GM19468 (cell line): ENCODE data around the gene LGALSL.

Source experiments
- ATAC-seq: cut with Tn5 transposase; IDR thresholded peaks from one replicate; pipeline ENCODE4 v1.9.1; 2021; ENCODE audit warnings: mild to moderate bottlenecking, moderate library complexity, moderate number of reproducible peaks; ENCODE audit not compliant: unreplicated experiment; ENCODE audit errors: extremely low read depth

Gene LGALSL

DNA sequence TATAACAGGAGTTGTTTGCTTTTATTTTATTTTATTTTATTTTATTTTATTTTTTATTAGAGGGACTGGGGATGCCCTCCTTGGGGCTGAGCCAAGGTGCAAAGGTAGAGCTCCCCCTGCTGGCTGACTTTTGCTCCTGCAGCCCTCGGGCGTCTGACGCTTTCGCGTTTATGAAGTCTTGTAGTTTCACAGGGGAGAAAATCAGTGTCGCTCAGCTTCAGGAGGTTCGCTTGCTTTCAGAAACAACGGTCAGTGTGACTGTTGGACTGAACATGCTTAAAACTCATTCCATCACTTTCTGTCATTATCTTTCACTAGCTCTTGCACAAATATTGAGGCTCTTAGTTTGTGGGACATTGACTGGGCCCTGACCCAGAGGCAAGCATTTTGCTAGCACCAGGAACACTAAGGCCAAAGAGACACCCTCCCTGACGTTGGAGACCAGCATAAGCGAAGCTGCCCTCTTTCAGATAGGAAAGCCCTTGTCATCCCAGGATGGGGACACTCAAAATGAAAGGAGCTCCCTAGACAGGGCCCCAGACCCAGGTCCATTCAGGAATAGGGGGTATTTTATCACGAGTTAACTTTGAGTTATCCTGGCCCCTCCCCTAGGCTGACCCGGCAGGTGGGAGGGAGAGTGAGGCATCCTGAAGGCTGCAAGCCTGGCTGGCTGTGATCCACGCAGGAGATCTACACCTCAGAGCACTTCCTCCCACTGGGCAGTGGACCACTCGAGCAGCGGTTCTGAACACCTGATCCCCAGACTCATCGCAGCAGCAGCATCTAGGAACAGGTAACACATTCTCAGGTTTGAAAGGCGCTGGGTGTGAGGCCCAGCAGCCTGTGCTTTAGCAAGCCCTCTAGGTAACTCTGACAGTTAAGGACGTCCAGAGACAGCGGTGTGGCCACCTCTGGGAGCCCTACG, 34.4 kb downstream of the LGALSL start:
- no peak for ATAC-seq

DNA sequence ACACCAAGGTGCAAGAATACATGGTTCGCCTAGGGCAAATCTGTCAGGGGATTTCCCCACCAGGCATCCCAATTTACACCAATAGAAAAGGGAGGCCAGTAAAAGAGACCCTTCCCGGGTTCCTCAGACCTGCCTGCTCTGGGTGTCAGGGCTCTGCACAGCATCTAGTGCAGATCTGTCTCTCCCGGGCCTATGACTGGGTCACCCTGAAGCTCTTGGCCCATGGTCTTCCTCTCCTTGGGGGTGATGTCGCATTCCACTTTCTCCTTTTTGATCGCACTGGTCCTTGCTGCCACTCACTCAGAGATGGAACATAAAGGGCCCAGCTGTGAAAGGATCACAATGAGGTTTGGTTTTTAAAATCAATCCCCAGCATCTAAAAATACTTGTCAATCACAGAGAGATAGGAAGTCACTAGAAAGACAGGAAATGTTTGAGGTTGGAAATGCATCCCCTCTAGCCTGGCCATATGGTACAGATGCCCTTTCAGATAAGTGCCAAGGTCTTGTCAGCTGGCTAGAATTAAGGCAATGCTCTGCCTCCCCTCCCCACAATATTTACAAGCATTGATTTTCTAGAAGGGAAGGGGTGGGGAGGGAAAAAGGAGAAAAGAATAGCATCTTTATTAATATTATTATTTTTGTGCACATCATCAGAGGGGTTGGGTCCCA, 35.3 kb downstream of the LGALSL start:
- ATAC-seq = no peak

DNA sequence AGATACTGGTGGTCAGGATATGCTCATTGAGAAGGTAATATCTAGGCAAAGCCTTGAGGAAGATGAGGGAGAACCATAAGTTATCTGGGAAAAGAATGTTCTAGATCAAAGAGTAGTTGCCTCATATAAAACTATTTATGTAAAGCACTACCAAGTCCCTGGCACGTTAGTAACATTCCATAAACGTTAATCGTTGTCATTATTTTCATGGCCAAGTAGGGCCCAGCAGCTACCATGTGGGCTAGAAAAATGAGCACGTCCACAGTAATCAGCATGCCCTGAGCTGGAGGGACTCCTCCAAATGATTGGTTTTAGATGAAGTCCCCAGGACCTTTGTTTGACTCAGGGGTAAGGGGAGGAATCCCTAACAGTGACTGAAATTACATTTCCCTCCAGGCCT, 37.5 kb downstream of the LGALSL start:
- ATAC-seq = no peak

DNA sequence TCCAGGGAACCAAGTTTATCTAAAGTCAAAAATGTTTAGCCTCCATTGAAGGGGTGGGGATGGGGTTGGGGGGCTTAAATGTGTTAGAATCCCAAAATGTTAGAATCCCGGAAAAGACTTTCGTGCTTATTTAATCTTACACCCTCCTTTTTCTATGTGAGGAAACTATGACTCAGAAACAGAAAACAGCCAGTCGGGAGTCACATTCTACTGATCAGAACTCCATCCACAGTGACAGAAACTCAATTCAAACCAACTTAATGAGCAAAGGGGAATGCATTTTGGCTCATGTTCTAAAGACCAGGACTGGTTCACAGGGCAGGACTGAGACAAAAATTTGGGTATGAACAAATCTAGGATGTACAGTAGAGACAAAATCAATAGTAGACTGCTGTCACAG, 38.3 kb downstream of the LGALSL start:
- no peak for ATAC-seq

DNA sequence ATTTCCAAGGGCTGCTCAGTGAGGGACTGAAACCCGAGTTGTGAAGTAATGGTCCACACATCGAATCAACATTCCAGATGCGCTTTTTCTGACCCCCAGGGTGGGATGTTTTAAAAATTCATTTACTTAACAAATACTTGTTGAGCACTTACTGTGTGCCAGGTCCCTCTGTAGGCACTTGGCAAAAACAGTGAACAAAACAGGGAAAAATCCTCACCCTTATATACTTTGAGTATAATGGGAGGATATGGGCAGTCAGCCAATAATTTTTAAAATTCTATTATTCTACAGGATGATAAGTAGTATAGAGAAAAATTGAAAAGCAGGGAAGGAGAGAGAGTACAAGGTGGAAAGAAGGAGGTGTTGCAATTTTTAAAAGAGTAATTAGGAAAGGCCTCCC, 38.9 kb downstream of the LGALSL start:
- ATAC-seq = no peak

DNA sequence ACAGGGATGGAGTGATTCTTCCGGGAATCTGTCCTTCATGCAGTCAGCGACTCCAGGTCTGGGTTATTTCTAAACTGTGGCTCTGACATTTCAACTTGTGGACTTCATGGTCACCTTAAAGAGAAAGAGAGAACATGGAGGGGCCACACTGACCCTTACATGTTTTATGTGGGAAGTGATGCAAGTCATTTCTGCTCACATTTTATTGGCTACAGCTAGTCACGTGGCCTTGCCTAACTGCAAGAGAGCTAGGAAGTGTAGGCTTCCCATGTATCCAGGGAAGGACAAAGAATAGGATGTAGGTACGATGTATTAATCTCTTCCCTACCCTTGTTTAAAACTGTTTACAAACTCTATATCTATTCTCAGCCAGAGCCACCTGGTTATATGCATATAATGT, 39.8 kb downstream of the LGALSL start:
- ATAC-seq = no peak

DNA sequence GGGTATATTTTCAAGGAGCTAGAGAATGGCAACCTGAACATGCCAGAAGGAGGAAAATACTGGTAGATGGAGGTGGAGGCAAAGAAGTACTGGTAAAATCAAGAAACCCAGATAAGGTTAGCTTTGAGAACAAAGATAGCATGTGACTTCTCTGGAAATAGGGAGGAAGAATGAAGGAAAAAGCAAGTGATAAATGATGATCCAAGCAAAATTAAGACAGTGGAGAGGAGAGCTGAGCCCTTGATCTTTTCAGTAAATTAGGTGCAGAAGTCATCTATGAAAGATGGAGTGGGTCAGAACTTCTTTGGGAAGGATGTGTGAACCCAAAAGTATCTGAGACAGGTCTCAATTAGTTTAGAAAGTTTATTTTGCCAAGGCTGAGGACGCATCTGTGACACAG, 44.5 kb downstream of the LGALSL start:
- no peak for ATAC-seq

DNA sequence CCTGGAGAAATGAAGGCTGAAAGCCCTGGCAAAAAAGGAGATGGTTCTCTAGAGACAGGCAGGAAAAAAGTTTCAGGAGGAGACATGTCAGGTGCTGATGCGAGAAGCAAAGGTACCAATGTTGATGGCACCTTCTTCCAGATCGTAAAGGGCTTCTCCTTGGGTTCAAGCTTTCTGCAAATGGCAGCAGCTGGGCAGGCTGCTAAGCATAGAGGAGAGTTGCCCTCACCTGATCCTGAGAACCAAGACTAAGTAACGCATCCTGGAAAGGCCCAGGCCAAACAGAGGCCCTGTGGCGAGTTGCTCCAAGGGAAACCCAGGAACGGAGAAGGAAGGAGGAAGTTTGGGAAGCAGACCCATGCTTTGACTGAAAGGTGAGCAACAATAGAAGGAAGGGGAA, 46.6 kb downstream of the LGALSL start:
- no peak for ATAC-seq

DNA sequence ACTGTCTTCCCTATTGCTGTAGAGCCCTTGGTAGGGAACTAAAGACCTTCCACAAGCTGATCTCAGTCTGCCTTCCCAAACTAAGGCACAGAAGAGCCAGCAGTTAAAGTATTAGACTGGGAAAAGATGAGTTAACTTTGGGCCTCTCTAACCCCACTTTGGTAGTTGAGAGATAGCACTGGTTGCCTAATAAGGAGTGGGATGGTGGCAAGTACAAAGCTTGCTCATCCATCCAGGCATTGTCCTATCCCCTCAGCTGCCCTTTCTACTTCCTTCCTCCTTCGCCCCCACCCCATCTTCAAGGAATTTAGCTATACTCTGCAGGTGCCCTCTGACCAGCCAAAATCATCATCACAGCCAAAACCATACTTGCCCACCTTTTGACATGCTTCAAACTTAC, 48.0 kb downstream of the LGALSL start:
- no peak for ATAC-seq

DNA sequence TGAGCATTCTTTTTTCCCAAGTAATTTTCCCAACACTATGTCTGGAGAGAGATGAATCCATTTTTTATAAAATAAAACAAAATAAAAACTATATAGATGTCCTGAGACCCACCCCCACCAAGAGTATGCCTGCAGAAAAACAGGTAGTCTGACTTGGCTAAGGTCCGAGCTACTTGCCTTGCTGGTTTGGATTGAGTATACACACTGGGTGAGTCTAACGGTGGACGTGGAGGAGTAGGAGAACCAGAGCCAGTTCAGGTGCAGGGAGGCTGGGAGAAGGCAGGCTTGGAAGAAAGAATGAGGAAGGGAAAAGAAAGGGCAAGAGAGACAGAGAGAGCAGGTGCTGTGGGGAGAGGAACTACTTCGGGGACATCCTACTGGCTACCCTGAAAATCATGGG, 48.9 kb downstream of the LGALSL start:
- no peak for ATAC-seq

DNA sequence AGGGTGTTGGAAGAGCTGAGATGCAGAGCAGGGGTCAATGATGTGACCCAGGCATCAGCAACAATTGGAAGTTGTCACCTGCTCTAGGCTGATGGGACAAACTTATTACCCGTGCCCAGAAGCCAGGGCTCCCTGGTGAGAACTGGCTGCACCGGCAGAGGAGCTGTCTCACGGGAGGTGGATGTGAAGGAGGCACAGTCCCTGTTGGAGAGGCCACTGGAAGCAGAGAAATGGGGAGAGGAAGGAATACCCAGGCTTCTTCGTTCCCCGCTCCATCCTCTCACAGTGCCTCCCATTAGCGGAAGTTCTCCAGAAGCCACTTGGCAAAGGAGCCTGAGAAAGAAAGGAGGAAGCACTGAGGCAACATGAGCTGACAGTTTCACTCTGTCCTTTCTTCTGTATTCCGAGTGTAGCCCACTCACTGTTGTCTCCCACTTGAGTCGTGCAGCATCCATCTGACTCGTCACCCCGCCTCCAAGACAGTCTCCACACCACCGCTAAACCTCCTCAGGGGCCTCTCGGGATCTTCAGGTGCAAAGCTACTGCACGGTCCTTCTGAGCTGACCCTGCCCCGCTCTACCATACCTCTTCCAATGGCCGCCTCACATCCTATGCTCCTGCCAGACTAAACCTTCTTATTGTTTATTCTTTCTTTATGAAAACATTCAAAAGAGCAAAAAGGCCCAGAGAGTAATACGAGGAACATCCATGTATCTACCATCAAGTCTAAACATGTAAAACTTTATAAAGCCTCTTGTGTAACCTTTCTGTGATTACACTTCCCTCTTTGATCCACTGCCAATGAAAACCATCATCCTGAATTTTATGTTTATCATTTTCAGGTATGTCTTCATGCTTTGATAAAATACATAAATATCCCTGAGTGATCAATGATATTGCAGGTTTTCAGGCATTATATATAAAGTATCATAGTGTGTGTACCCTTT, 51.1 kb downstream of the LGALSL start:
- no peak for ATAC-seq

DNA sequence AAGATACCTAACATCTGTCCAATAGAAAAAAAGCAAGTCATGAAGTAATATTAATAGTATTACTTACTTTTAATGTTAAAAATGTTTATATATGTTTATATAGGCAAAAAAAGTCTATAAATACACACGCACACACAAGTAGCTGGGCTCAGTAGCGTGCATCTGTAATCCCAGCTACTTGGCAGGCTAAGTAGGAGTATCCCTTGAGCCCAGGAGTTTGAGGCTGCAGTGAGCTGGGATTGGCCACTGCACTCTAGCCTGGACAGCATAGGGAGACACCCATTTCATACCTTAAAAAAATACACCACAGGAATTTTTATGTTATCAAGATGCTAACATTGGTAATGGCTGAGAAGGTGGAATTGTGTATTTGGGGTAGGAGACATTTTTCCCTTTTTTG, 52.7 kb downstream of the LGALSL start:
- no peak for ATAC-seq
